ENCODE measurements around the gene LENG9. TPM values are rescaled to one million over a fixed set of nuclear protein-coding genes. Genes with fewer than 3 reads are reported as not detected.

The LENG9 gene
- total RNA-seq, 1 donor = 4.9 TPM

- no peak for TF ChIP-seq CTCF (IDR thresholded peaks at IDR 0.05; ENCODE audit: insufficient read depth, low read length)
- no peak overlapping the region for H3K4me3 ChIP-seq (ENCODE audit: low read depth, low read length)
- no peak for DNase-seq (ENCODE audit: low read depth)
These were observed 19.3 kb upstream of the LENG9 start for GRCh38 chr19:54482889-54483288.

GRCh38 chr19:54481326-54481930, 17.9 kb upstream of the LENG9 start:
- H3K4me3 ChIP-seq (ENCODE audit: low read depth, low read length) = no peak overlapping the region
- peak; percentile 45 for DNase-seq (ENCODE audit: low read depth)
- peak; percentile 79 for TF ChIP-seq CTCF (IDR thresholded peaks at IDR 0.05; ENCODE audit: insufficient read depth, low read length)

GRCh38 chr19:54480051-54480450, 16.5 kb upstream of the LENG9 start:
- H3K4me3 ChIP-seq (ENCODE audit: low read depth, low read length) = no peak overlapping the region
- TF ChIP-seq CTCF (IDR thresholded peaks at IDR 0.05; ENCODE audit: insufficient read depth, low read length) = no peak
- no peak for DNase-seq (ENCODE audit: low read depth)

- peak; percentile 72 for TF ChIP-seq CTCF (IDR thresholded peaks at IDR 0.05; ENCODE audit: insufficient read depth, low read length)
- peak; percentile 56 for DNase-seq (ENCODE audit: low read depth)
- H3K4me3 ChIP-seq (ENCODE audit: low read depth, low read length) = no peak overlapping the region
These were observed 15.2 kb upstream of the LENG9 start for GRCh38 chr19:54478677-54479266.

- TF ChIP-seq CTCF (IDR thresholded peaks at IDR 0.05; ENCODE audit: insufficient read depth, low read length) = no peak
- H3K4me3 ChIP-seq (ENCODE audit: low read depth, low read length) = no peak overlapping the region
- no peak for DNase-seq (ENCODE audit: low read depth)
These were observed 14.1 kb upstream of the LENG9 start for GRCh38 chr19:54477650-54478049.

- no peak for TF ChIP-seq CTCF (IDR thresholded peaks at IDR 0.05; ENCODE audit: insufficient read depth, low read length)
- no peak for DNase-seq (ENCODE audit: low read depth)
- no peak overlapping the region for H3K4me3 ChIP-seq (ENCODE audit: low read depth, low read length)
These were observed 12.1 kb upstream of the LENG9 start for GRCh38 chr19:54475706-54476105.
